HEK293T (cell line): ENCODE results near the gene PPARA.

Experiments used
- CTCF ChIA-PET: fragments of 350-600 bp; formaldehyde crosslinking; extraction: SDS; loops from one replicate; lab custom pipeline; 2021; ENCODE audit warnings: antibody characterized with exemption, inconsistent platforms; lab: Yijun Ruan, JAX
- POLR2A ChIA-PET: fragments of 350-600 bp; formaldehyde crosslinking; extraction: SDS; loops from one replicate; lab custom pipeline; 2020; ENCODE audit warnings: antibody characterized with exemption, inconsistent platforms; lab: Yijun Ruan, JAX
- DNase-seq: peaks from one replicate; pipeline ENCODE4 v3.0.0; 2012; ENCODE audit warnings: mixed read lengths; ENCODE audit errors: extremely low spot score
- ARNT ChIP-seq: fragments of 450-650 bp; IDR thresholded peaks from 2 replicates; pipeline ENCODE4 v1.6.1; 2017; ENCODE audit warnings: mild to moderate bottlenecking
- BHLHE40 ChIP-seq: fragments of 450-650 bp; IDR thresholded peaks from 2 replicates; pipeline ENCODE4 v1.6.1; 2016; ENCODE audit warnings: mild to moderate bottlenecking, moderate library complexity, borderline replicate concordance
- CTBP1 ChIP-seq: fragments of 450-650 bp; IDR thresholded peaks from 2 replicates; pipeline ENCODE4 v1.6.1; 2016; ENCODE audit warnings: borderline replicate concordance
- ELF4 ChIP-seq: fragments of 450-650 bp; IDR thresholded peaks from 2 replicates; pipeline ENCODE4 v1.6.1; 2017; ENCODE audit warnings: antibody characterized with exemption
- FOXA1 ChIP-seq: fragments of 450-650 bp; IDR thresholded peaks from 2 replicates; pipeline ENCODE4 v1.6.1; 2016; ENCODE audit warnings: mild to moderate bottlenecking
- FOXK2 ChIP-seq: fragments of 450-650 bp; IDR thresholded peaks from 2 replicates; pipeline ENCODE4 v1.6.1; 2016; ENCODE audit warnings: mild to moderate bottlenecking
- FOXM1 ChIP-seq: fragments of 450-650 bp; IDR thresholded peaks from 2 replicates; pipeline ENCODE4 v1.6.1; 2017; ENCODE audit warnings: mild to moderate bottlenecking, borderline replicate concordance
- HDGF ChIP-seq: fragments of 450-650 bp; IDR thresholded peaks from 2 replicates; pipeline ENCODE4 v1.6.1; 2017; ENCODE audit warnings: antibody characterized with exemption, borderline replicate concordance
- L3MBTL2 ChIP-seq: fragments of 450-650 bp; conservative IDR thresholded peaks from 2 replicates; pipeline ENCODE4 v1.6.1; 2016; ENCODE audit warnings: mild to moderate bottlenecking
- LEF1 ChIP-seq: fragments of 450-650 bp; IDR thresholded peaks from 2 replicates; pipeline ENCODE4 v1.6.1; 2017; ENCODE audit warnings: mild to moderate bottlenecking, borderline replicate concordance
- NFRKB ChIP-seq: fragments of 450-650 bp; IDR thresholded peaks from 2 replicates; pipeline ENCODE4 v1.6.1; 2016; ENCODE audit warnings: mild to moderate bottlenecking, moderate library complexity
- PKNOX1 ChIP-seq: fragments of 450-650 bp; IDR thresholded peaks from 2 replicates; pipeline ENCODE4 v1.6.1; 2016
- SP1 ChIP-seq: fragments of 450-650 bp; IDR thresholded peaks from 2 replicates; pipeline ENCODE4 v1.6.1; 2017
- SUZ12 ChIP-seq: fragments of 450-650 bp; IDR thresholded peaks from 2 replicates; pipeline ENCODE4 v1.6.1; 2016; ENCODE audit warnings: mild to moderate bottlenecking
- TARDBP ChIP-seq: fragments of 450-650 bp; IDR thresholded peaks from 2 replicates; pipeline ENCODE4 v1.6.1; 2016
- ZNF384 ChIP-seq: fragments of 450-650 bp; IDR thresholded peaks from 2 replicates; pipeline ENCODE4 v1.6.1; 2016

PPARA gene

GRCh38 chr22:46275455-46276122, 125.3 kb downstream of the PPARA start:
- no peak for DNase-seq
- ChIA-PET CTCF (no interaction called here), POLR2A (interaction anchor here (7.2 kb wide), 1 partner anchor 8 kb away, joined by 28 read pairs; the partner anchor contains the start of gene TTC38)
- TF ChIP-seq HDGF = no peak
- TF ChIP-seq FOXA1 = no peak
- TF ChIP-seq CTBP1 = no peak
- TF ChIP-seq SUZ12 = no peak
- no peak for TF ChIP-seq PKNOX1
- TF ChIP-seq ELF4 = no peak
- TF ChIP-seq SP1 = no peak
- no peak for TF ChIP-seq ZNF384
- TF ChIP-seq L3MBTL2 = no peak
- no peak for TF ChIP-seq LEF1
- TF ChIP-seq FOXM1 = no peak
- no peak for TF ChIP-seq BHLHE40
- no peak for TF ChIP-seq ARNT
- TF ChIP-seq NFRKB = no peak
- TF ChIP-seq TARDBP = no peak
- TF ChIP-seq FOXK2 = no peak

GRCh38 chr22:46276563-46276962, 126.2 kb downstream of the PPARA start:
- CTCF ChIA-PET = no interaction called here
- POLR2A ChIA-PET = interaction anchor here (1.8 to 7.2 kb wide), 2 partner anchors 9 to 20 kb away, joined by 8 to 28 read pairs; partner anchors contain the start of genes GTSE1 and TTC38
- DNase-seq = no peak
- TF ChIP-seq TARDBP (no peak), HDGF (no peak), ARNT (no peak), CTBP1 (no peak), BHLHE40 (no peak), SP1 (no peak), ZNF384 (no peak), NFRKB (no peak), L3MBTL2 (no peak)

- POLR2A ChIA-PET = interaction anchor here (1.0 to 7.2 kb wide), 2 partner anchors 9 to 11 kb away, joined by 4 to 28 read pairs; partner anchors contain the start of gene TTC38
These were observed 128.6 kb downstream of the PPARA start for GRCh38 chr22:46278656-46279645.

GRCh38 chr22:46280063-46280817, 129.9 kb downstream of the PPARA start:
- ChIA-PET POLR2A (interaction anchor here (0.6 to 7.2 kb wide), 3 partner anchors 13 to 55 kb away, joined by 3 to 28 read pairs (median 8); partner anchors contain the start of genes GTSE1, TRMU and TTC38), CTCF (no interaction called here)
- no peak for DNase-seq
- TF ChIP-seq NFRKB (no peak), L3MBTL2 (no peak), FOXM1 (no peak), SUZ12 (no peak), SP1 (no peak), ELF4 (no peak), FOXK2 (no peak), CTBP1 (no peak), HDGF (no peak), LEF1 (no peak), FOXA1 (no peak), BHLHE40 (no peak), PKNOX1 (no peak), TARDBP (no peak), ZNF384 (no peak)

More at GRCh38 chr22:46278656-46279645, 128.6 kb downstream of the PPARA start:
- no peak for DNase-seq
- CTCF ChIA-PET = interaction anchor here (1.3 kb wide), 1 partner anchor 273 kb away, joined by 4 read pairs; no protein-coding TSS in a partner anchor
- TF ChIP-seq ELF4 (no peak), NFRKB (no peak), ZNF384 (no peak), ARNT (no peak), SUZ12 (no peak), FOXK2 (no peak), FOXA1 (no peak), FOXM1 (no peak)

GRCh38 chr22:46280999-46281623, 130.8 kb downstream of the PPARA start:
- CTCF ChIA-PET = no interaction called here
- no peak for DNase-seq
- POLR2A ChIA-PET = interaction anchor here (0.6 to 7.2 kb wide), 3 partner anchors 14 to 54 kb away, joined by 3 to 28 read pairs (median 8); partner anchors contain the start of genes GTSE1, TRMU and TTC38
- no peak for TF ChIP-seq HDGF
- no peak for TF ChIP-seq FOXM1
- TF ChIP-seq LEF1 = no peak
- no peak for TF ChIP-seq SP1
- TF ChIP-seq CTBP1 = no peak
- no peak for TF ChIP-seq TARDBP
- no peak for TF ChIP-seq SUZ12
- TF ChIP-seq BHLHE40 = no peak
- TF ChIP-seq PKNOX1 = no peak
- TF ChIP-seq ARNT = no peak
- no peak for TF ChIP-seq ELF4
- TF ChIP-seq FOXA1 = no peak
- no peak for TF ChIP-seq NFRKB
- no peak for TF ChIP-seq FOXK2
- TF ChIP-seq L3MBTL2 = no peak
- no peak for TF ChIP-seq ZNF384
